ENCODE data around the gene LGALS13.
"Not testable (repeated sequence)": the region's sequence is repeated elsewhere in the genome, so short reads cannot be mapped to it uniquely, and the experiment has no call there.

The LGALS13 gene

DNA sequence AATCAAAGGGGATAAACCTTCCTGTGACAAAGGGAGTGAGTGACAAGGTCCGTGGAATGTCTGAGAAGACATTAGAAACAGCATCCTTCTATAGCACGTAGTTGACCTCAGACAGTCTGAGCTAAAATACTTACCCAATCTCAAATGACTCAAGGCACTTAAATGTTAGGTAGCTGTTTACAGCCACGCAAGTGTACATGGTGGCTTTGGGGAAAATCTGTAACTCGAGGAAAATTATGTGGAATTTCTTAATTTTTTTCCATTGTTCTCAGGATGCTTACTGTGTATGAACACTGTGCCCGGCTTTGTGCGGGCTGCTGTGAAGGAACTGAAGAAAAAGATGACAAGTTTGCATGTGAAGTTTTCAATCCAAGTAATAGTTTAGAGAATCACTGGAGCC lies 5.2 kb downstream of the LGALS13 start:
- TF ChIP-seq, protein P1, sequence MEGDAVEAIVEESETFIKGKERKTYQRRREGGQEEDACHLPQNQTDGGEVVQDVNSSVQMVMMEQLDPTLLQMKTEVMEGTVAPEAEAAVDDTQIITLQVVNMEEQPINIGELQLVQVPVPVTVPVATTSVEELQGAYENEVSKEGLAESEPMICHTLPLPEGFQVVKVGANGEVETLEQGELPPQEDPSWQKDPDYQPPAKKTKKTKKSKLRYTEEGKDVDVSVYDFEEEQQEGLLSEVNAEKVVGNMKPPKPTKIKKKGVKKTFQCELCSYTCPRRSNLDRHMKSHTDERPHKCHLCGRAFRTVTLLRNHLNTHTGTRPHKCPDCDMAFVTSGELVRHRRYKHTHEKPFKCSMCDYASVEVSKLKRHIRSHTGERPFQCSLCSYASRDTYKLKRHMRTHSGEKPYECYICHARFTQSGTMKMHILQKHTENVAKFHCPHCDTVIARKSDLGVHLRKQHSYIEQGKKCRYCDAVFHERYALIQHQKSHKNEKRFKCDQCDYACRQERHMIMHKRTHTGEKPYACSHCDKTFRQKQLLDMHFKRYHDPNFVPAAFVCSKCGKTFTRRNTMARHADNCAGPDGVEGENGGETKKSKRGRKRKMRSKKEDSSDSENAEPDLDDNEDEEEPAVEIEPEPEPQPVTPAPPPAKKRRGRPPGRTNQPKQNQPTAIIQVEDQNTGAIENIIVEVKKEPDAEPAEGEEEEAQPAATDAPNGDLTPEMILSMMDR (IDR thresholded peaks at IDR 0.05; ENCODE audit: insufficient read depth, low read depth, low read length, missing control alignments), result no peak
- H3K4me3 ChIP-seq (ENCODE audit: low read length), result no peak overlapping the region
- no peak for DNase-seq (ENCODE audit: low read depth)

DNA sequence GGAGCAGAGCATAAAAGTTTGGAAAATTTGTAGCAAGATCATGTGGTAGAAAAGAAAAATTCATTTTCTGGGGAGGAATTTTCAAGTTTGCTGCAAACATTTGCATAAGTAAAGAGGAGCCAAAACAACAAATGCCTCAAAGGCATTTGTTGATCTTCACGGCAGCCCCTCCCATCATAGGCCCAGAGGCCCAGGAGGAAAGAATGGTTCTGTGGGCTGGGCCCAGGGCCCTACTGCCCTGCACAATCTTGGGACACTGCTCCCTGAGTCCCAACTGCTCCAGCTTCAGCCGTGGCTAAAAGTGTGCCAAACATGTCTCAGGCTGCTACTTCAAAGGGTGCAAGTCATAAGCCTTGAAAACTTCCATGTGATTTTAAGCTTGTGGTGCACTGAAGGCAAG lies 11.3 kb downstream of the LGALS13 start:
- H3K4me3 ChIP-seq (ENCODE audit: low read length), result no peak overlapping the region
- DNase-seq (ENCODE audit: low read depth), result no peak
- TF ChIP-seq, protein P1 (IDR thresholded peaks at IDR 0.05; ENCODE audit: insufficient read depth, low read depth, low read length, missing control alignments), result no peak

DNA sequence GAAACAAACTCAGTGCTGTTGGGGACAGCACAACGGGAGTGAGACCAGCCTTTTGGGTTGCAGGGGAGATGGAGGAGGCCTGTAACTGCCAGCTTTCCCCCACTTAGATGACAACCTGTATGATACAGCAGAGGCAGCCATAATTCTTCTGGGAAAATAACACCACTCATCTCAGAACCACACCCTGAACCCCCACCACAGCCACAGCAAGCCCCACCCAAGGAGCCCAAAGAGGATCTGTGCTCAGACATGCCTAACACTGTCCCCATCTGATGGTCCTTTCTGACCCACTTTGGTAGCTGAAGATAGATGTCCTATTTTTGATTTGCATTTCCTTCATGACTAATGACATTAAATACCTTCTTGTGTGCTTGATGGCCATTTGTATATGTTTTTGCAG lies 15.4 kb downstream of the LGALS13 start:
- no peak overlapping the region for H3K4me3 ChIP-seq (ENCODE audit: low read length)
- TF ChIP-seq, protein P1 (IDR thresholded peaks at IDR 0.05; ENCODE audit: insufficient read depth, low read depth, low read length, missing control alignments), result no peak
- DNase-seq (ENCODE audit: low read depth), result no peak

DNA sequence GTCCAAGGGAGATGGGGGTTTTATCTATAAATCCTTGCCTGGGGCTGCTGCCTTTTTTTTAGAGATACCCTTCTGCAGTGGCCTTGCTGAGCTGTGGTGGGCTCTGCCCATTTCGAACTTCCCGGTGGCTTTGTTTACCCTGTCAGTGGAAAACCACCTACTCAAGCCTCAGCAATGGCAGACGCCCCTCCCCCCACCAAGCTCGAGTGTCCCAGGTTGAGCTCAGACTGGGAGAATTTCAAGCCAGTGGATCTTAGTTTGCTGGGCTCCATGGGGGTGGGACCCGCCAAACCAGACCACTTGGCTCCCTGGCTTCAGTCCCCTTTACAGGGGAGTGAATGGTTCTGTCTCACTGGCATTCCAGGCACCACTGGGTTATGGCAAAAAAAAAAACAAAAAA lies 21.6 kb downstream of the LGALS13 start:
- DNase-seq (ENCODE audit: low read depth), result no peak
- TF ChIP-seq, protein P1 (IDR thresholded peaks at IDR 0.05; ENCODE audit: insufficient read depth, low read depth, low read length, missing control alignments), result no peak
- no peak overlapping the region for H3K4me3 ChIP-seq (ENCODE audit: low read length)

DNA sequence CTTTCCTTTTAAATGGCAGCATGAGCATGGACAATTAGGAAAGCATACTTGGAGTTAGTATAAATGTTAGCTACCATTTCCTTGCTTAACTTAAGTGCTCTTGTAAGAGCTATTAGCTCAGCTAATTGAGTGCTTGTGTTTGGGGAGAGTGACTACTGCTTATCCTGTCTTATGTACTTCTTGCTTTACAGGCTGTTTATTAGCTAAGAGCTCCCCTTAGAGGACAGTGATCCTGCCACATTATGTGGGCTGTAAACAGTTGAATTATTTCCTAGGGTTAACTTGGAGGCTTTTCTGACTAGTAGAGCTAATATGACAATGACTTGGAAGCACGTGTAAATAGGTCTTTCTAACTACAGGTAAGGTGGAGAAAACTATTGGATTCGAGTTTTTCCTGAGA lies 25.3 kb downstream of the LGALS13 start:
- DNase-seq (ENCODE audit: low read depth), result peak; percentile 9
- not testable (repeated sequence) for H3K4me3 ChIP-seq (ENCODE audit: low read length)

DNA sequence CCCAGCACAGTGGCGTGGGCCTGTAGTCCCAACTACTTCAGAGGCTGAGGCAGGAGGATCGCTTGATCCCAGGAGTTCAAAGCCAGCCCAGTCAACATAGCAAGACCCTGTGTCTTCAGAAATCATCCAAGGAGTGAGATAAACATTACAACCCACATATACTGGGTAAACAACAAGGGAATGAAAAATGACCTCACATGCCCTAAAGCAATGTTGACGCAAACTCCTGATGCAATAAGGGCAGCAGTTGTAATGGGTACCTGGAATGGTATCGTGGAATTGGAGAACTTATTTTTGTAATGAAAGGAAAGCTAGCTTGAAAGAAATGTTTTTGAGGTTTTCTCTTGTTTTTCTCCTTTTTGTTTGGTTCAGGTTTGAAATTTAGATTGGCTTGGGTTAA lies 28.9 kb downstream of the LGALS13 start:
- TF ChIP-seq, protein P1 (IDR thresholded peaks at IDR 0.05; ENCODE audit: insufficient read depth, low read depth, low read length, missing control alignments), result no peak
- DNase-seq (ENCODE audit: low read depth), result peak; percentile 49

DNA sequence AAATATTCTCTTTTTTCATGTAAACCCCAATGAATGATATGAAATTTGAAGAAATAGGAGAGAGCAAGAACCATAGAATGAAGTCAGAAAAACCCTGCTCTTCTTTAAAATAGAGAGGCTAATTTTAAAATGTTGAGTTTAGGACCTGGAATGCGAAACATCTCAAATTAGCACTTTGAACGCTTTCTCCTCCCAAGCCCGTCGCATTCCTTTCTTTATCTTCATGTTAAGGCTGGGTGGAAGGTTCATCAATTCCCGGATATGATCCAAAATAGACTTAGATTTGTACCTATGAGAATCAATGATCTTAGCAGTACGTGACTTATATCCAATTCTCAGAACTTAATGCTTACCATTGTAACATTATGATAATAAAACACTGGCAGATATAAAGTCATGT lies 29.3 kb downstream of the LGALS13 start:
- TF ChIP-seq, protein P1 (IDR thresholded peaks at IDR 0.05; ENCODE audit: insufficient read depth, low read depth, low read length, missing control alignments), result no peak
- no peak overlapping the region for H3K4me3 ChIP-seq (ENCODE audit: low read length)
- DNase-seq (ENCODE audit: low read depth), result no peak

More for the DNA sequence above, 28.9 kb downstream of the LGALS13 start:
- no peak overlapping the region for H3K4me3 ChIP-seq (ENCODE audit: low read length)

DNA sequence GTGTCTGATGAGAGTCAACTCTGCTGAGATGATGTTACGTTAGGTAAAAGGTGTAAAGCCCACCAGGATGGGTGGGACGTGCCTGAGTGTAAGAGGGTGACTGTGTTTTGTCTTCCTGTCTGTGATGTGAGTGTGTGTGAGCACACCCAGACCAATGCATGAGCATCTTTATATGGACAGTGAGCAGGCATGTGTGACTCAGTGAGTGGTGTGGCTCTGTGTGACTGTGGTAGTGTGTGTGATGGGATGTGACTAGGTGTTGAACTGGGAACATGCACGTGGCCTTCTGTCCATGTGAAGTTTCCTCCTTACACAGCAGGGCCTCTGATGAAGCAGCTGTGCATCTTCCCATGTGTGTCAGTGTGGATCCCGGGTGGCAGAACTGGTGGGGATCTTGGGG lies 35.6 kb downstream of the LGALS13 start:
- no peak for DNase-seq (ENCODE audit: low read depth)
- H3K4me3 ChIP-seq (ENCODE audit: low read length), result no peak overlapping the region
- TF ChIP-seq, protein P1 (IDR thresholded peaks at IDR 0.05; ENCODE audit: insufficient read depth, low read depth, low read length, missing control alignments), result no peak

Measured in epithelial cell of esophagus (primary cell).